ENCODE results near the gene UROC1. TPM values are rescaled to one million over a fixed set of nuclear protein-coding genes. Genes with fewer than 3 reads are reported as not detected.

UROC1 gene
- total RNA-seq, 1 experiment from 2014 or later: not detected

GRCh38 chr3:126549861-126550487 lies 32.4 kb upstream of the UROC1 start:
- Histone ChIP-seq H2AFZ (ENCODE audit: low read depth, low read length, poor library complexity, severe bottlenecking) (no peak overlapping the region), H3K79me2 (ENCODE audit: insufficient read depth, low read length) (no peaks in the 10 kb centered on the region), H3K36me3 (ENCODE audit: control insufficient read depth in 1 of 2, insufficient read depth in 2 of 2, low read length in 2 of 2) (no peaks in the 10 kb centered on the region), H3K4me3 (replicated peaks in 1 of 2; ENCODE audit: low read depth in 1 of 2, low read length in 2 of 2) (no peak overlapping the region), H3K4me1 (ENCODE audit: control insufficient read depth in 1 of 2, insufficient read depth in 2 of 2, low read length in 2 of 2) (peaks cover 0 to 4% of the 10 kb centered on the region in 2 experiments; a peak in 1 of 4 replicates), H3K9ac (ENCODE audit: low read length) (no peak overlapping the region), H3K4me2 (ENCODE audit: low read length) (no peak overlapping the region), H3K9me3 (ENCODE audit: control insufficient read depth in 1 of 2, insufficient read depth in 1 of 2, low read depth in 1 of 2, low read length in 2 of 2) (no peaks in the 10 kb centered on the region), H4K20me1 (ENCODE audit: insufficient read depth) (no peaks in the 10 kb centered on the region), H3K27me3 (ENCODE audit: insufficient read depth, low read length) (peaks cover 2% of the 10 kb centered on the region; the same call in 1 of the 2 replicates), H3K9me2 (ENCODE audit: insufficient read depth) (no peaks in the 10 kb centered on the region), H3K27ac (ENCODE audit: low read depth, low read length) (no peak overlapping the region)
- ChIA-PET POLR2A (no interaction called here), CTCF (no interaction called here), RAD21 (ENCODE audit: low non-redundant PET in 1 of 2, low total read pairs in 2 of 2, uncharacterized antibody in 2 of 2, unreplicated experiment in 2 of 2) (no interaction called here)
- TF ChIP-seq ZNF274 (IDR thresholded peaks at IDR 0.05; ENCODE audit: low read depth, low read length) (no peak), EGR1 (IDR thresholded peaks at IDR 0.05; ENCODE audit: low read depth) (no peak), EZH2phosphoT487 (IDR thresholded peaks at IDR 0.05; ENCODE audit: borderline replicate concordance) (no peak), YY1 (IDR thresholded peaks at IDR 0.05; ENCODE audit: extremely low read depth, insufficient replicate concordance, low read depth, low read length) (no peak), CTCF (IDR thresholded peaks at IDR 0.05 in 2 of 3, conservative IDR thresholded peaks at IDR 0.05 in 1 of 3; ENCODE audit: borderline replicate concordance in 1 of 3, insufficient read depth in 1 of 3, low read depth in 2 of 3, low read length in 2 of 3) (no peak), ZFX (IDR thresholded peaks at IDR 0.05) (no peak), FOSL1 (IDR thresholded peaks at IDR 0.05; ENCODE audit: low read depth) (no peak), REST (IDR thresholded peaks at IDR 0.05; ENCODE audit: low read depth) (no peak), ZBTB33 (IDR thresholded peaks at IDR 0.05; ENCODE audit: extremely low read depth, insufficient replicate concordance, low read length) (no peak), SRF (IDR thresholded peaks at IDR 0.05; ENCODE audit: low read depth) (no peak), POLR2A (IDR thresholded peaks at IDR 0.05; ENCODE audit: borderline replicate concordance, extremely low read depth, insufficient read depth, insufficient read length) (no peak), POLR2AphosphoS5 (IDR thresholded peaks at IDR 0.05; ENCODE audit: low read depth, low read length) (no peak), CEBPB (IDR thresholded peaks at IDR 0.05; ENCODE audit: low read depth) (no peak), EZH2 (IDR thresholded peaks at IDR 0.05) (no peak), SP1 (IDR thresholded peaks at IDR 0.05; ENCODE audit: low read depth) (no peak), MAX (IDR thresholded peaks at IDR 0.05) (no peak), CBX3 (IDR thresholded peaks at IDR 0.05; ENCODE audit: low read depth) (no peak)
- BruUV-seq (replicated peaks): no TSS peak
- no peak; the same call in 1 of the 2 replicates for ATAC-seq
- intact Hi-C loops (cut with micrococcal nuclease): no loop called here
- DNase-seq (ENCODE audit: low read depth, low spot score): no peak

Data from HCT116 (cell line).